ENCODE results near the gene C2CD2. TPM values are rescaled to one million over a fixed set of nuclear protein-coding genes. Genes with fewer than 3 reads are reported as not detected.

Gene C2CD2
- total and polyA plus RNA-seq, 2 of the 8 experiments (the other 6 are each of a cell fraction or from before 2014, with no cell fraction given): 10.4 to 13.0 TPM

DNA sequence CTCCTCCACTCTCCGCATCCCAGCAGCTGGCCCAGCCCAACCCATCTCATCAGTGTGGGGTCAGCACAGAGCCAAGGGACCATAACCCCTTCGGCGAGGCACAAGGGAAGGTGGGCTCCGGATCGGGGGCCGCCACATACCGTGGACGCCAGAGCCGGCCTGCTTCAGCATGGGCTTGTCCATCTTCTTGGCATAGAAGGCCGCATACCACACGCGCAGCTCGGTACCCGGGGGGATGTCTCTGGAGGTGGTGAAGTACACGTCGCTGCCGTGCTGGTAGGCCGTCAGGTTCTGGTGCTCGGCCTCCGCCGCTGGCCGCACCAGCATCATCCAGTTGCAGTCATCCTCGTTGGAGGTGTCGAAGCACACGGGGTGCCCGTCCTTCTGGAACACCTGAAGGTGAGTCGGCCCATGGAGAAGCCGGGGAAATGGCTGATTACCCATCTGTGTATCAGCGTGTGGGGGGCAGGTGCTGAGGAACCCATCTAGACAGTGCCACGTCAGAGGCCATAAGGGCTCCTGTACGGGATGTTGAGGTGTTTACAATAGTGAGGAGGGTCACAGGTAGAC is 99.3 kb downstream of the C2CD2 start (continued):
- TF ChIP-seq SRF (IDR thresholded peaks at IDR 0.05; ENCODE audit: low read depth, low read length) (no peak), SIN3A (conservative IDR thresholded peaks at IDR 0.05 in 1 of 2, IDR thresholded peaks at IDR 0.05 in 1 of 2; ENCODE audit: low read depth in 1 of 2, low read length in 2 of 2) (no peak), POLR2A (IDR thresholded peaks at IDR 0.05; ENCODE audit: control extremely low read depth in 1 of 2, low read depth in 2 of 2, low read length in 2 of 2) (no peak), JUND (IDR thresholded peaks at IDR 0.05; ENCODE audit: low read length) (no peak), RXRA (IDR thresholded peaks at IDR 0.05; ENCODE audit: insufficient read depth, low read depth, low read length) (no peak)
- TF ChIP-seq, protein P1, sequence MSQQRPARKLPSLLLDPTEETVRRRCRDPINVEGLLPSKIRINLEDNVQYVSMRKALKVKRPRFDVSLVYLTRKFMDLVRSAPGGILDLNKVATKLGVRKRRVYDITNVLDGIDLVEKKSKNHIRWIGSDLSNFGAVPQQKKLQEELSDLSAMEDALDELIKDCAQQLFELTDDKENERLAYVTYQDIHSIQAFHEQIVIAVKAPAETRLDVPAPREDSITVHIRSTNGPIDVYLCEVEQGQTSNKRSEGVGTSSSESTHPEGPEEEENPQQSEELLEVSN (IDR thresholded peaks at IDR 0.05): no peak
